A549 treated with AZD9567 at 1 μM for 4 hours (cell line): ENCODE data around the gene MAGI3. TPM values are rescaled to one million over a fixed set of nuclear protein-coding genes. Genes with fewer than 3 reads are reported as not detected.

Source experiments
- total RNA-seq: library from RNA; stranded (reverse); fragments of 200-300 nt; extraction: Qiagen RNA extraction; gene quantifications from 5 replicates; pipeline ENCODE4 v1.2.3, GENCODE V29; 2022; ENCODE audit not compliant: insufficient read depth

MAGI3 gene
- 2.6 to 4.4 TPM (median 3.4 TPM) in 5 replicates for total RNA-seq

DNA sequence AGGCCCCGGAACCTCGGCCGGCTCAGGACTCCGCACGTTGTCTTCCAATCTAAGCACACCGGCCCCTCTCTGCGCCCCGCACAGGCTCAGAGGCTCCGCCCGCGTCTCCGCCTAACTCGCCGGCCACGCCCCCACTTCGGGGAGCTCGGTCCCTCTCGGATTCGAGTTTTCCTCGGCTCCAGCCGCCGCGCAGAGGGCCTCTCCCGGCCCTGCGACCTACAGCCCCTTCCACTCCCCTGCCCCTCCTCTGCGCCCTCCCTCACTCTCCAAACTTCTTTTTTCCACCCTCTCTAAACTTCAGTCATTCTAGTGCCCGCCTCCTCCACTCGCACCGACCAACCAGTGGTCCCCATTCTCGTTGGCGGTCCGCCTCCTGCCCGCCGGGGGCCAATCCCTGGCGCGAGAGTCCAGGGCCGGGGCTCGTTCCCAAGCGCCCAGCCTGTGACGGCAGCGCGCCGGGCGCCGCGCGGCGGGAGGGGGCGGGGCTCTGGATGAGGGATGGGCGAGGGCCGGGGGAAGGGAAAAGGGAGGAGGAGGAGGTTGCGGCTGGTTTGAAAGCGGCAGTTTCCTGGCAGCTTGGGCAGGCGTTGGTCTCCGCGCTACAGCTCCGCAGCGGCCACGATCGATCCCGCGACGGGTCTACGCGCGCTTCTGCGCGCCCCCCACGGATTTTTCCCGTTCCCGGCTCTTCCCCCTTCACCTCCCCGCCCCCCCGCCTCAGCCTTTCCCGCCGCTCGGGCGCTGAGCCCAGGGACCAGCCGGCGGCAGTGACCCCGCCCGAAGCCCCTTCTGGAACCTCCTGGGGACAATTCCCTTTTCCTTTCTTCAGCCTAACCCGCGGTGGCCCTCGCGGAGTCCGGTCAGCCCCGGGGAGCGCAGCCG, at the start of gene MAGI3:
Gene MAGI3, plus strand, starts transcription at position 563 of the 882 bp plus-strand sequence. CDS start 519 bp downstream, outside the sequence.

